Measurements from ENCODE around the gene EED. TPM values are rescaled to one million over a fixed set of nuclear protein-coding genes. Genes with fewer than 3 reads are reported as not detected.

EED gene
- total and polyA plus RNA-seq, 9 of the 15 experiments (the other 6 are each of a cell fraction or from before 2014, with no cell fraction given): 33.0 to 110 (median 55.1) TPM

DNA sequence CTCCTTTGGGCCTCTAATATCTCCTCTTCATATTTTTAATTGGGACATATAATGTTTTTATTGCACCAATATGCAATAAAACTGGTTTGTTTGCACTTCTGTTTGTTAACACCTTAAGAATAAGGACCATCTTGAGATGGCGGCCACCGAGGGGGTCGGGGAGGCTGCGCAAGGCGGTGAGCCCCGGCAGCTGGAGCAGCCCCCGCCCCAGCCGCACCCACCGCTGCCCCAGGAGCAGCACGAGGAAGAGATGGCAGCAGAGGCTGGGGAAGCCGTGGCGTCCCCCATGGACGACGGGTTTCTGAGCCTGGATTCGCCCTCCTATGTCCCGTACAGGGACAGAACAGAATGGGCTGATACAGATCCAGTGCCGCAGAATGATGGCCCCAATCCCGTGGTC is 49.6 kb upstream of the EED start:
- CTCF ChIA-PET (ENCODE audit: low intra/inter-chr PET ratio): no interaction called here
- FAIRE-seq: no peak
- in situ Hi-C loops (cut with MboI): no loop called here

DNA sequence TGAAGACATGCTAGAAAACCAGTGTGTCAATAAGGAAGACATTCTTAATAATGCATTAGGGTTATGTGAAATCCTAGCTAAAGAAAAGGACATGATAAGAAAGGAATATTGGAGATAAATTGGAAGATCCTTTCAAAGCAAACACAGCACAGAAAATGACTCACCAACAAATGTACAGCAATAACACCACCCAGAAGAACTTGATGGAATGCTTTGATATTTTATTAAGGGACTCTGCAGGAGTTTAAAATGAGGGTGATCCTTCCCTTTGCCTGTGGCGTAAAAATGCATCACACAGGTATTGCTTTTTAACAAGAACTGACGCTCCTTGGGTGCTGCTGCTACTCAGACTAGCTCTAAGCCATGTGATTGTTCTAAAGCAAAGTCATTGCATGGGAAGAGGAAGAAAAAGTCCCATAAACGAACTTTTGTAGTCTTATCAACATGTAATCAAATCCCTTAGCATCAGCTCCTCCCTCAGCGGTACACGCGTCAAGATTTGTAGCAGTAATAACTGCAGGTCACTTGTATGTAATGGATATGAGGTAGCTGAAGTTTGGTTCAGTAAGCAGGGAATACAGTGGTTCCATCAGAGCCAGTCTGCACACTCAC is 48.4 kb upstream of the EED start:
- no peaks in the 10 kb centered on the region for H4K20me1 ChIP-seq (replicated peaks; ENCODE audit: control insufficient read depth, insufficient read depth, low read length)
- peaks cover 27 to 83% of the 10 kb centered on the region in 2 experiments for H3K4me1 ChIP-seq (replicated peaks in 1 of 2; ENCODE audit: control insufficient read depth in 2 of 2, insufficient read depth in 2 of 2, low read length in 2 of 2)
- H3K27me3 ChIP-seq (ENCODE audit: control insufficient read depth in 2 of 2, insufficient read depth in 2 of 2, low read length in 2 of 2): no peaks in the 10 kb centered on the region
- ATAC-seq: peak; percentile 24
- H3K9me1 ChIP-seq (ENCODE audit: control insufficient read depth, insufficient read depth, low read length): no peaks in the 10 kb centered on the region
- peak overlapping the region; percentile 79 for H3K27ac ChIP-seq (ENCODE audit: extremely low read depth, low read depth, low read length)
- no TSS peak for BruUV-seq (replicated peaks)
- no peaks in the 10 kb centered on the region for H3K36me3 ChIP-seq (ENCODE audit: control insufficient read depth, insufficient read depth, low read length)
- WGBS (ENCODE audit: insufficient coverage, low coverage, missing lambda C conversion rate): 8% methylated on average over 6 of the region's 6 CpGs
- peak overlapping the region; percentile 64 for H2AFZ ChIP-seq (ENCODE audit: low read depth, low read length)
- H3K9ac ChIP-seq (ENCODE audit: insufficient read depth in 1 of 2, low read depth in 2 of 2, low read length in 2 of 2): peak overlapping the region in 1 of 2 experiments; percentile 65; a peak in 1 of 4 replicates
- peak in 1 of 4 experiments; percentile 61 for DNase-seq (ENCODE audit: extremely low read depth in 1 of 4, low spot score in 3 of 4)
- in situ Hi-C loops (cut with MboI): no loop called here
- no peak for FAIRE-seq
- CTCF ChIA-PET (ENCODE audit: low intra/inter-chr PET ratio): no interaction called here
- H3K9me3 ChIP-seq (replicated peaks; ENCODE audit: control insufficient read depth, insufficient read depth, low read depth, low read length): no peaks in the 10 kb centered on the region
- peaks cover under 1% of the 10 kb centered on the region; the same call in 1 of the 3 replicates for H3K79me2 ChIP-seq (ENCODE audit: control insufficient read depth, insufficient read depth, low read length)
- peak overlapping the region; percentile 71 for H3K4me2 ChIP-seq (ENCODE audit: insufficient read depth, low read length)
- POLR2A ChIA-PET: interaction anchor here (0.7 to 1.2 kb wide), 5 partner anchors 10 to 127 kb away, joined by 3 to 5 read pairs (median 4); partner anchors contain the start of gene PICALM
- no peak overlapping the region for H3K4me3 ChIP-seq
- intact Hi-C loops (cut with micrococcal nuclease): no loop called here
- TF ChIP-seq NFE2 (IDR thresholded peaks at IDR 0.05; ENCODE audit: low read depth): peak; percentile 51; the same call in 1 of the 2 replicates
- TF ChIP-seq NCOR1 (IDR thresholded peaks at IDR 0.05): no peak
- TF ChIP-seq, protein P1, sequence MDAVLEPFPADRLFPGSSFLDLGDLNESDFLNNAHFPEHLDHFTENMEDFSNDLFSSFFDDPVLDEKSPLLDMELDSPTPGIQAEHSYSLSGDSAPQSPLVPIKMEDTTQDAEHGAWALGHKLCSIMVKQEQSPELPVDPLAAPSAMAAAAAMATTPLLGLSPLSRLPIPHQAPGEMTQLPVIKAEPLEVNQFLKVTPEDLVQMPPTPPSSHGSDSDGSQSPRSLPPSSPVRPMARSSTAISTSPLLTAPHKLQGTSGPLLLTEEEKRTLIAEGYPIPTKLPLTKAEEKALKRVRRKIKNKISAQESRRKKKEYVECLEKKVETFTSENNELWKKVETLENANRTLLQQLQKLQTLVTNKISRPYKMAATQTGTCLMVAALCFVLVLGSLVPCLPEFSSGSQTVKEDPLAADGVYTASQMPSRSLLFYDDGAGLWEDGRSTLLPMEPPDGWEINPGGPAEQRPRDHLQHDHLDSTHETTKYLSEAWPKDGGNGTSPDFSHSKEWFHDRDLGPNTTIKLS (IDR thresholded peaks at IDR 0.05; ENCODE audit: borderline replicate concordance, low read depth): 0 out of 2 replicates have a peak, but pooled peaks have one; percentile 31
- TF ChIP-seq SETDB1 (IDR thresholded peaks at IDR 0.05; ENCODE audit: low read length): no peak
- TF ChIP-seq TEAD2 (tag; IDR thresholded peaks at IDR 0.05): no peak
- TF ChIP-seq PCBP1 (IDR thresholded peaks at IDR 0.05; ENCODE audit: low read depth, low read length, poor library complexity, severe bottlenecking): no peak
- no peak for TF ChIP-seq C11orf30 (IDR thresholded peaks at IDR 0.05; ENCODE audit: low read depth)
- peak; percentile 42; the same call in 1 of the 2 replicates for TF ChIP-seq SOX6 (IDR thresholded peaks at IDR 0.05)
- TF ChIP-seq BCL6 (CRISPR knock-in tag; IDR thresholded peaks at IDR 0.05): no peak
- peak; percentile 31 for TF ChIP-seq MEIS2 (IDR thresholded peaks at IDR 0.05; ENCODE audit: partially characterized antibody)
- no peak for TF ChIP-seq CSDE1 (IDR thresholded peaks at IDR 0.05)
- no peak for TF ChIP-seq TBL1XR1 (IDR thresholded peaks at IDR 0.05; ENCODE audit: low read length in 2 of 2)

More for the DNA sequence above, 49.6 kb upstream of the EED start:
- H3K9me3 ChIP-seq (replicated peaks; ENCODE audit: control insufficient read depth, insufficient read depth, low read depth, low read length): no peaks in the 10 kb centered on the region
- H3K79me2 ChIP-seq (ENCODE audit: control insufficient read depth, insufficient read depth, low read length): no peaks in the 10 kb centered on the region
- H3K9ac ChIP-seq (ENCODE audit: insufficient read depth in 1 of 2, low read depth in 2 of 2, low read length in 2 of 2): no peak overlapping the region
- TF ChIP-seq HLTF (IDR thresholded peaks at IDR 0.05): no peak
- TF ChIP-seq, protein P2, sequence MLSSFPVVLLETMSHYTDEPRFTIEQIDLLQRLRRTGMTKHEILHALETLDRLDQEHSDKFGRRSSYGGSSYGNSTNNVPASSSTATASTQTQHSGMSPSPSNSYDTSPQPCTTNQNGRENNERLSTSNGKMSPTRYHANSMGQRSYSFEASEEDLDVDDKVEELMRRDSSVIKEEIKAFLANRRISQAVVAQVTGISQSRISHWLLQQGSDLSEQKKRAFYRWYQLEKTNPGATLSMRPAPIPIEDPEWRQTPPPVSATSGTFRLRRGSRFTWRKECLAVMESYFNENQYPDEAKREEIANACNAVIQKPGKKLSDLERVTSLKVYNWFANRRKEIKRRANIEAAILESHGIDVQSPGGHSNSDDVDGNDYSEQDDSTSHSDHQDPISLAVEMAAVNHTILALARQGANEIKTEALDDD (IDR thresholded peaks at IDR 0.05): no peak
- TF ChIP-seq L3MBTL2 (IDR thresholded peaks at IDR 0.05): no peak
- no peak for TF ChIP-seq ZNF41 (CRISPR knock-in tag; conservative IDR thresholded peaks at IDR 0.05)
- TF ChIP-seq ZNF77 (CRISPR knock-in tag; IDR thresholded peaks at IDR 0.05): no peak
- H3K36me3 ChIP-seq (ENCODE audit: control insufficient read depth, insufficient read depth, low read length): no peaks in the 10 kb centered on the region
- 94% methylated on average over 16 of the region's 18 CpGs for WGBS (ENCODE audit: insufficient coverage, low coverage, missing lambda C conversion rate)
- no peak overlapping the region for H3K27ac ChIP-seq (ENCODE audit: extremely low read depth, low read depth, low read length)
- DNase-seq (ENCODE audit: extremely low read depth in 1 of 4, low spot score in 3 of 4) (no peak), ATAC-seq (no peak)
- peaks cover 22 to 74% of the 10 kb centered on the region in 2 experiments for H3K4me1 ChIP-seq (replicated peaks in 1 of 2; ENCODE audit: control insufficient read depth in 2 of 2, insufficient read depth in 2 of 2, low read length in 2 of 2)
- no TSS peak for BruUV-seq (replicated peaks)
- POLR2A ChIA-PET: interaction anchor here (0.6 to 1.6 kb wide), 3 partner anchors 59 to 147 kb away, joined by 3 to 4 read pairs (median 4); partner anchors contain the start of gene PICALM
- H3K4me3 ChIP-seq: no peak overlapping the region
- H3K27me3 ChIP-seq (ENCODE audit: control insufficient read depth in 2 of 2, insufficient read depth in 2 of 2, low read length in 2 of 2): no peaks in the 10 kb centered on the region
- H4K20me1 ChIP-seq (replicated peaks; ENCODE audit: control insufficient read depth, insufficient read depth, low read length): no peaks in the 10 kb centered on the region
- intact Hi-C loops (cut with micrococcal nuclease): no loop called here
- no peak overlapping the region for H2AFZ ChIP-seq (ENCODE audit: low read depth, low read length)
- H3K4me2 ChIP-seq (ENCODE audit: insufficient read depth, low read length): no peak overlapping the region
- no peaks in the 10 kb centered on the region for H3K9me1 ChIP-seq (ENCODE audit: control insufficient read depth, insufficient read depth, low read length)
